ENCODE data around the gene ADH1B. TPM values are rescaled to one million over a fixed set of nuclear protein-coding genes. Genes with fewer than 3 reads are reported as not detected.

Gene ADH1B
- total and polyA plus RNA-seq, 2 of the 4 experiments (the other 2 are of a cell fraction) = 0.36 to 0.46 TPM

- Histone ChIP-seq H3K9me1 (ENCODE audit: insufficient read depth, low read length) (no peaks in the 10 kb centered on the region), H3K18ac (ENCODE audit: low read depth, low read length) (no peak overlapping the region), H4K5ac (ENCODE audit: low read depth, low read length) (no peak overlapping the region), H3K4me2 (ENCODE audit: low read depth, low read length) (no peak overlapping the region), H2AK5ac (ENCODE audit: low read depth, low read length) (no peak overlapping the region), H2AFZ (replicated peaks; ENCODE audit: low read length, poor library complexity) (no peak overlapping the region), H3K9me3 (ENCODE audit: control insufficient read depth, insufficient read depth, low read length) (no peaks in the 10 kb centered on the region), H3K23ac (ENCODE audit: low read depth, low read length) (no peak overlapping the region), H3K4me3 (ENCODE audit: insufficient read depth, low read depth, low read length) (no peak overlapping the region), H3K4ac (ENCODE audit: low read depth, low read length) (no peak overlapping the region), H3K79me1 (ENCODE audit: low read depth in 1 of 2, low read length in 2 of 2) (no peaks in the 10 kb centered on the region), H3K4me1 (ENCODE audit: control insufficient read depth, insufficient read depth, low read length) (no peaks in the 10 kb centered on the region), H4K91ac (ENCODE audit: insufficient read depth, low read depth, low read length) (no peak overlapping the region), H3K56ac (ENCODE audit: extremely low read depth, insufficient read depth, low read length) (no peak overlapping the region), H2BK120ac (ENCODE audit: low read depth, low read length) (no peak overlapping the region), H3K14ac (replicated peaks; ENCODE audit: low read depth, low read length) (no peak overlapping the region), H3K27me3 (ENCODE audit: control insufficient read depth, insufficient read depth, low read length) (no peaks in the 10 kb centered on the region), H4K20me1 (ENCODE audit: insufficient read depth, low read length) (no peaks in the 10 kb centered on the region), H2BK20ac (ENCODE audit: low read depth, low read length) (no peak overlapping the region), H2AK9ac (replicated peaks; ENCODE audit: low read depth, low read length, poor library complexity) (no peak overlapping the region), H4K8ac (ENCODE audit: low read depth in 2 of 2, low read length in 2 of 2) (no peak overlapping the region), H2BK15ac (ENCODE audit: low read depth, low read length) (no peak overlapping the region), H2BK5ac (ENCODE audit: low read depth, low read length, poor library complexity, severe bottlenecking) (no peak overlapping the region), H3K27ac (ENCODE audit: insufficient read depth, low read length) (no peak overlapping the region), H3K36me3 (ENCODE audit: control insufficient read depth, insufficient read depth, low read length) (no peaks in the 10 kb centered on the region), H3K9ac (ENCODE audit: low read depth, low read length) (no peak overlapping the region)
- no CpG with 5 or more reads among the region's 2 CpGs for WGBS, 2 experiments (ENCODE audit: extremely low coverage in 2 of 2, insufficient read length in 1 of 2)
- no peak for ATAC-seq (ENCODE audit: low read depth)
- TF ChIP-seq CEBPB (IDR thresholded peaks at IDR 0.05; ENCODE audit: low read depth, low read length) (no peak), CHD1 (IDR thresholded peaks at IDR 0.05; ENCODE audit: low read depth, low read length) (no peak), RCOR1 (IDR thresholded peaks at IDR 0.05; ENCODE audit: insufficient replicate concordance, low read length) (no peak), POLR2A (IDR thresholded peaks at IDR 0.05; ENCODE audit: low read depth, low read length) (no peak), RFX5 (IDR thresholded peaks at IDR 0.05; ENCODE audit: low read depth, low read length) (no peak), SMC3 (IDR thresholded peaks at IDR 0.05; ENCODE audit: low read depth, low read length) (no peak), RAD21 (IDR thresholded peaks at IDR 0.05; ENCODE audit: low read length) (no peak), BHLHE40 (IDR thresholded peaks at IDR 0.05; ENCODE audit: low read depth, low read length) (no peak), MAFK (IDR thresholded peaks at IDR 0.05; ENCODE audit: low read depth, low read length) (no peak), MAZ (IDR thresholded peaks at IDR 0.05; ENCODE audit: borderline replicate concordance, low read depth, low read length) (no peak), MXI1 (IDR thresholded peaks at IDR 0.05; ENCODE audit: borderline replicate concordance, low read depth, low read length) (no peak)
- TF ChIP-seq, protein P1, sequence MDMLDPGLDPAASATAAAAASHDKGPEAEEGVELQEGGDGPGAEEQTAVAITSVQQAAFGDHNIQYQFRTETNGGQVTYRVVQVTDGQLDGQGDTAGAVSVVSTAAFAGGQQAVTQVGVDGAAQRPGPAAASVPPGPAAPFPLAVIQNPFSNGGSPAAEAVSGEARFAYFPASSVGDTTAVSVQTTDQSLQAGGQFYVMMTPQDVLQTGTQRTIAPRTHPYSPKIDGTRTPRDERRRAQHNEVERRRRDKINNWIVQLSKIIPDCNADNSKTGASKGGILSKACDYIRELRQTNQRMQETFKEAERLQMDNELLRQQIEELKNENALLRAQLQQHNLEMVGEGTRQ (IDR thresholded peaks at IDR 0.05; ENCODE audit: low read depth, low read length) = no peak
- TF ChIP-seq, protein P2, sequence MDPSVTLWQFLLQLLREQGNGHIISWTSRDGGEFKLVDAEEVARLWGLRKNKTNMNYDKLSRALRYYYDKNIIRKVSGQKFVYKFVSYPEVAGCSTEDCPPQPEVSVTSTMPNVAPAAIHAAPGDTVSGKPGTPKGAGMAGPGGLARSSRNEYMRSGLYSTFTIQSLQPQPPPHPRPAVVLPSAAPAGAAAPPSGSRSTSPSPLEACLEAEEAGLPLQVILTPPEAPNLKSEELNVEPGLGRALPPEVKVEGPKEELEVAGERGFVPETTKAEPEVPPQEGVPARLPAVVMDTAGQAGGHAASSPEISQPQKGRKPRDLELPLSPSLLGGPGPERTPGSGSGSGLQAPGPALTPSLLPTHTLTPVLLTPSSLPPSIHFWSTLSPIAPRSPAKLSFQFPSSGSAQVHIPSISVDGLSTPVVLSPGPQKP (IDR thresholded peaks at IDR 0.05; ENCODE audit: borderline replicate concordance, low read depth, low read length) = no peak
- TF ChIP-seq, protein P3, sequence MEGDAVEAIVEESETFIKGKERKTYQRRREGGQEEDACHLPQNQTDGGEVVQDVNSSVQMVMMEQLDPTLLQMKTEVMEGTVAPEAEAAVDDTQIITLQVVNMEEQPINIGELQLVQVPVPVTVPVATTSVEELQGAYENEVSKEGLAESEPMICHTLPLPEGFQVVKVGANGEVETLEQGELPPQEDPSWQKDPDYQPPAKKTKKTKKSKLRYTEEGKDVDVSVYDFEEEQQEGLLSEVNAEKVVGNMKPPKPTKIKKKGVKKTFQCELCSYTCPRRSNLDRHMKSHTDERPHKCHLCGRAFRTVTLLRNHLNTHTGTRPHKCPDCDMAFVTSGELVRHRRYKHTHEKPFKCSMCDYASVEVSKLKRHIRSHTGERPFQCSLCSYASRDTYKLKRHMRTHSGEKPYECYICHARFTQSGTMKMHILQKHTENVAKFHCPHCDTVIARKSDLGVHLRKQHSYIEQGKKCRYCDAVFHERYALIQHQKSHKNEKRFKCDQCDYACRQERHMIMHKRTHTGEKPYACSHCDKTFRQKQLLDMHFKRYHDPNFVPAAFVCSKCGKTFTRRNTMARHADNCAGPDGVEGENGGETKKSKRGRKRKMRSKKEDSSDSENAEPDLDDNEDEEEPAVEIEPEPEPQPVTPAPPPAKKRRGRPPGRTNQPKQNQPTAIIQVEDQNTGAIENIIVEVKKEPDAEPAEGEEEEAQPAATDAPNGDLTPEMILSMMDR (conservative IDR thresholded peaks at IDR 0.05; ENCODE audit: low read depth, low read length) = no peak
- ChIA-PET POLR2A (ENCODE audit: unreplicated experiment) (no interaction called here), CTCF (no interaction called here)
- intact Hi-C loops (cut with micrococcal nuclease) (no loop called here), dilution Hi-C loops (cut with HindIII; ENCODE audit: low sequenced_read_pairs, unreplicated experiment) (no loop called here), in situ Hi-C loops (cut with MboI; ENCODE audit: low sequenced_read_pairs) (no loop called here)
- DNase-seq = no peak
- BruUV-seq (replicated peaks) = no TSS peak
These were observed 38.5 kb downstream of the ADH1B start for GRCh38 chr4:99282731-99283130.
